NCI-H82 treated with DMSO at 0.1 percent for 48 hours (cell line): ENCODE data around the gene MN1.

Source experiments
- DNase-seq: peaks from one replicate; lab custom pipeline; 2025; ENCODE audit not compliant: unreplicated experiment; lab: John Stamatoyannopoulos, UW

The MN1 gene

DNA sequence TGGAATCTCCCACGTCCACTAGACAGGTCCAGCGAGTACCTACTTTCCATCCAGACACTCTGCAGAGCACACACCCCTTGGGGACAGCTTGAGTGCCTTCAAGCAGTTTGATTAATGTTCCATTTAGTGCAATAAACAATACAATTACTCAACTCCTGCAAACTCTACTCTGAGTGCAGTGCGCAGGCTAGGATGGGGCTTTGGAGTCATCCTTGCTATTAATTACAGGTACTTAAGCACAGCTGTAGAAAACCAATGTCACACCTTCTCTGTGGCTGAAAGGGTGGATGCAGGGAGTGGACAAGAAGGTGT, 82.6 kb downstream of the MN1 start:
- no peak for DNase-seq

GRCh38 chr22:27718186-27719035, 83.1 kb downstream of the MN1 start:
- no peak for DNase-seq

DNA sequence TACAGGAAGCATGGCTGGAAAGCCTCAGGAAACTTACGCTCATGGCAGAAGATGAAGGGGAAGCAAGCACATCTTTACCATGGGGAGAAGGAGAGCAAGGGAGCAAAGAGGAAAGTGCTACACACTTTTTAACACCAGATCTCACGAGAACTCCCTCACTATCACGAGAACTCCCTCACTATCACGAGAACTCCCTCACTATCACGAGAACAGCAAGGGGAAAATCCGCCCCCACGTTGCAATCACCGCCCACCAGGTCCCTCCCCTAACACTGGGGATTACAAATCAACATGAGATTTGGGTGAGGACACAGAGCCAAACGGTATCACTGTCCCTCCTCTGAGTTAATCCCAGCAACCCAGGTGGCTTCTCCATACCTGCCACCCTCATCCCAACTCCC, 84.5 kb downstream of the MN1 start:
- DNase-seq = no peak

DNA sequence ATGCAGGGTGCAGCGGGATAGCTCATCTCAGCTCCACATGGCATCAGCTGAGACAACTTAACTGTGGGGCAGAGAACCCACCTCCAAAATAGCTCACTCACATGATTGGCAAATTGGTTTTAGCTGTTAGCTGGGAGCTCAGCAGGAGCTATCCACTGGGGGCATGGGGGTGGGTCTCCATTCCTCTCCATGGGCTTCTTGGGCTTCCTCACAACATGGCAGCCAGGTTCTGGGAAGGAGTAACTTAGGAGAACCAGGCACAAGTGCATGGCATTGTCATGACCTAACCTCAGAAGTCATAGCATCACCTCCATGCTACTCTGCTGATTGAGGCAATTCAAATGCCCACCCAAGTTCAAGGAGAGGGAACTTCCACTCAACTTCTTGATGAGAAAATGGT, 85.5 kb downstream of the MN1 start:
- no peak for DNase-seq

GRCh38 chr22:27715106-27715505, 86.5 kb downstream of the MN1 start:
- no peak for DNase-seq

DNA sequence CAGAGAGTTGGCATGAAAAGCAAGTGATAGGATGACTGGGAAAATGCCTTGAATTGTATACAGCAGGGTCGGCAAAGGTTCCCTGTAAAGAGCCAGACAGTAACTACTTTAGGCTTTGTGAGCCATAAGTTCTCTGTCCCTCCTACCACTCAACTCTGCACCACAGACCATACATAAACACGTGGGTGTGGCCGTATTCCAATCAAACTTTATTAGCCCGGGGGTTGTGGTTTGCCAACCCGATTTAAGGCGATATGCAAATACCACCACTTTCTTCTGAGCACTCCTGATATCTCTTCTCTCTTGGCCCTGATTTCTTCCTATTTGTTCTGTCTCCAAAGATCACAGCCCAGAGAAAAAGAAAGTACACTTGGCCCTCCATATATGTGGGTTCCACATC, 87.5 kb downstream of the MN1 start:
- DNase-seq = no peak

GRCh38 chr22:27713461-27713860, 88.1 kb downstream of the MN1 start:
- no peak for DNase-seq

- DNase-seq = no peak
These were observed 89.8 kb downstream of the MN1 start for GRCh38 chr22:27711756-27712155.

- DNase-seq = no peak
These were observed 90.5 kb downstream of the MN1 start for GRCh38 chr22:27711012-27711411.

DNA sequence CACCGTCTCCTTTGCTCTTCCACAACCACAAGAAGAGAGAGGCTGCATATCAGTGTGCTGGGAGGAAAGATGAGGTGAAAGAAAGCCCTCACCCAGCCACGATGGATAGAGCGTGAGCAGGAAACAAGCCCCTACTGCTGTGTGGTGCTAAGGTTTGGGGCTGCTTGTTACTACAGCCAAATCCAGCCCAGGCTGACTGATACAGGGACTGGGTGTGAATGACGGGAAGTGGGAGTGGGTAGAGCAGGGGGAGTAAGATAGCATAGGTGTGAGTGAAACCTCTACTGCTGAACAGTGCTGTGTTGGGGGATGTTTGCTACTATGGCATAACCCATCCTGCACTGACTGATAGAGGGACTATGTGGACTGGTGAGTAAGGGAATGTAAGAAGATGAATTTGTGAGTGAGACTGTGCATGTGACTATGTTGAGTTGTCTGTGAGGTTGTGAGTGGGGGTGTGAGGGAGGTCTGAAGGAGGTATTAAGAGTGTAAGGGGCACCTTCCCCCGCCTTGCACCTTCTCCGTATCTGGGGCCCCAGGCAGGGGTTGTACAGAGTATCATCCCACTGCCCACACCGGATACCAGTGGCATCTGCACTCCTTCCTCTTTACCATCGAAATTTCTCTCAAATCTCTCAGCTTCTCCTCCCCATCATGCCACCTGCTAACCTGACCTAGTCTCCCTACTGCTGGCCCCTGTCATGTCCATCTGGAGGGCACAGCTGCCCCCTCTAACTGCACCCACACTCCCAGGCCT, 91.5 kb downstream of the MN1 start:
- DNase-seq = no peak

DNA sequence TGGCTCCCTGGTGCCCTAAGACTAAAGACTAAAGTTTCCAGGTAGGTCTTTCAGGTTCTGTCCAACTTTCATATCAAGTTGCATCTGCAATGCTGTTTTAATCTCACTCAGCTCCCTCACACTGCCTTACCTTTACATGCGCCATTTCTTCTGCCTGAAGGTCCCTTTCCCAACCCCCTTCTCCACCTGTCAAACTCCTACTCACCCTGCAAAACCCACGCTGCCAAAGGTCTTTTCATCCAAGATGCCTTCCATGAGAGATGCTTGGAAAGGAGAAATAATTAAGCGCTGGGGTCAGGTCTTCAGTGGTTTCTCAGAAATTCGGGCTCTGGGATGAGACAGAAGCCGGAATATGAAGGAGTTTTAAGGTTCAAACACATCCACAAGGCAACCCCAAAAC, 95.1 kb downstream of the MN1 start:
- no peak for DNase-seq

DNA sequence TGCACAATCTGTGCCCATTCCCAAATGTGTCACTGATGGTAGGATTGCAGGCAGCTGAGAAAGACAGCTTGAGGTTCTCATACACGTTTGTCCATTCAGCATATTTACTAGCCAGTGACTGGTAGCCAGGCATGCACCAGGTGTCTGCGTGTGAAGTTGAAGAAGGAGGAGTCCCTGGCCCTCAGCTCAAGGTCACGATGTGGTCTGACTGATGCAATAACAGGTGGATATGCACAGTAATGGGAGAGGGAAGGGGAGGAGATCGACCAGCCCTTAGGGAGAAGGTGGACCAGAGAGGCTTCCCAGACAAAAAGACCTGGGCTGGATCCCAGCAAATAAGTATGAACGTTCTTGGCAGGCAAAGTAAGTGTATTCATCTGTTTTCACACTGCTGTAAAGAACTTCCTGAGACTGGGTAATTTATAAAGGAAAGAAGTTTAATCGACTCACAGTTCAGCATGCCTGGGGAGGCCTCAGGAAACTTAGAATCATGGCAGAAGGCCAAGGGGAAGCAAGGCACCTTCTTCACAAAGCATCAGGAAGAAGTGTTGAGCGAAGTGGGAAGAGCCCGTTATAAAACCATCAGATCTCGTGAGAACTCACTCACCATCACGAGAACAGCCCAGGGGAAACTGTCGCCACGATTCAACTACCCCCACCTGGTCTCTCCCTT, 96.0 kb downstream of the MN1 start:
- no peak for DNase-seq

DNA sequence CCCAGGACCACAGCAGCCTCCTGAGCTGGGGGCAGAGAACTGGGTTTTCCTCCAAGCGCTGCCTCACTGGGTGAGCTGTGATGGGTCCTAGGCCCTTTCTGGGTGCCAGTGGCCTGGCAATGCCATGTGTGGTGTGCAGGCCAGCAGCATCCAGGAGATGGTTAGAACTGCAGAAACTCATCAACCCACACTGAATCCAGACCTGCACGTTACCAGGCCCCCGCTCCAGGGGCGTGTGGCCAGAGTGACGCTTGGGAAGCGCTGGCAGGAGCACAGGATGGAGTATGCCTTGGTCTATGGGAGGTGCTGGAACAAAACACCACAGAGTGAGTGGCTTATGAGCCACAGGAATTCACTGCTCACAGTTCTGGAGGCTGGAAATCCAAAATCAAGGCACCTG, 97.0 kb downstream of the MN1 start:
- no peak for DNase-seq

DNA sequence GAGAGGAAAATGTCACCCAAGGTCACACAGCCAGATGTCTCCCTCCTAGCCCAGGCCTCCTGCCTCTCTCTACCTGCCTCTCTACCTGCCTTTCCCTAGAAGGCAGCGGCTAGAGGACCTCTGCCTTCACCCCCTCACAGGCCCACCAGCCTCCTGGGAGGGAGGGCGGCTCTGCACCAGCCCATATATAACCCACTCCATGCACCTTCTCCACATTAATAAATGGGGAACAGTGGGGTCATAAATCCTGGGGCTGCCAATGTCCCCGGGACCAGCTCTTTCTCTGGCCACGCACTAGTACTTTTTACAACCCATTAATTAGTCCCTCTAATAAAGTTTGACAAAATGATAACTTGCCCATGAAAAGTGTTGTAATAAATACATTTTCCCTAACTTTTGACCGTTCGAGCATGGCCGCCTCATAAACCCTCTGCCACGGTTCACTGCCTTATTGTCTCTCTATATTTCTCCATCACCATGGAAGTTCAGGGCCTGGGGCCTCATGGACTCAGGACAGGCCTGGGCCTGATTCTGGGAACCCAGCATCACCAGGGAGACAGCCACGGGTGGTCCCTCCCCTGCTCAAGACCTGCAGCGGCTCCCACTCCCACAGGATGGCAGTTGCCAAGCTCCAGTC, 102.1 kb downstream of the MN1 start:
- no peak for DNase-seq

DNA sequence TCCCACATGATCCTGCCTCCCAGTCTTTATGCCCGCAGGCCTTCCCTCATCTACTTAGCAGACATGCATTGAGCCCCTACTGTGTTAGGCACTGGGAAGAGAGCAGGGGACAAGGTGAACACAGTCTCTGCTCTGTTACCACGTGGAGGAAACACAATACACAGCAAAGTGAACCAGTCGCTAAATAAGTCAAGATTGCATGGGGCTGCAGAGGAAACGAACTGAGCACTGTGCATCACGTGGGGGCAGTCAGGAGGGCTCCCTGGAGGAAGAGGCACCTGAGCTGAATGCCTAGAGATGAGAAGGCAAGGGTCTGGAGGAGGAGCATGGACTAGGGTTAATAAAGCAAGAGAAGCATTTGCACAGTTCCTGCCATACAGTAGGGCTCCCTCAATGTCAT, 102.7 kb downstream of the MN1 start:
- no peak for DNase-seq
